ENCODE results near the gene SCYGR3.

Gene SCYGR3

GRCh38 chr2:227614740-227615139 lies at the start of gene SCYGR3:
Gene SCYGR3, minus strand, starts transcription at chr2:227614840. Its CDS starts 0 bp downstream, at chr2:227614840.
- H3K4me3 ChIP-seq (ENCODE audit: low read depth, low read length), result no peak within 1 kb of the TSS
- peaks cover 18% of the 10 kb centered on the region for H3K4me1 ChIP-seq (ENCODE audit: control insufficient read depth, insufficient read depth, low read length)
- H3K27me3 ChIP-seq (ENCODE audit: control insufficient read depth, insufficient read depth, low read length), result peaks cover 22% of the 10 kb centered on the region; the same call in 1 of the 2 replicates
- no peak within 1 kb of the TSS for H3K9ac ChIP-seq (ENCODE audit: low read length)
- no peaks in the 10 kb centered on the region for H3K36me3 ChIP-seq (ENCODE audit: control insufficient read depth, insufficient read depth, low read length)
- no peaks in the 10 kb centered on the region for H3K9me3 ChIP-seq (ENCODE audit: control insufficient read depth, insufficient read depth, low read depth, low read length)
- no peak within 1 kb of the TSS for H3K27ac ChIP-seq (ENCODE audit: low read depth, low read length)

- H3K27me3 ChIP-seq (ENCODE audit: control insufficient read depth, insufficient read depth, low read length), result no peaks in the 10 kb centered on the region
- H3K4me1 ChIP-seq (ENCODE audit: control insufficient read depth, insufficient read depth, low read length), result peaks cover 14% of the 10 kb centered on the region
- H3K36me3 ChIP-seq (ENCODE audit: control insufficient read depth, insufficient read depth, low read length), result no peaks in the 10 kb centered on the region
- no peak overlapping the region for H3K4me3 ChIP-seq (ENCODE audit: low read depth, low read length)
- no peaks in the 10 kb centered on the region for H3K9me3 ChIP-seq (ENCODE audit: control insufficient read depth, insufficient read depth, low read depth, low read length)
- no peak overlapping the region for H3K27ac ChIP-seq (ENCODE audit: low read depth, low read length)
- no peak overlapping the region for H3K9ac ChIP-seq (ENCODE audit: low read length)
These were observed 47.2 kb upstream of the SCYGR3 start for GRCh38 chr2:227661827-227662226.

GRCh38 chr2:227661025-227661649 lies 46.5 kb upstream of the SCYGR3 start:
- Histone ChIP-seq H3K27ac (ENCODE audit: low read depth, low read length) (no peak overlapping the region), H3K36me3 (ENCODE audit: control insufficient read depth, insufficient read depth, low read length) (no peaks in the 10 kb centered on the region), H3K9me3 (ENCODE audit: control insufficient read depth, insufficient read depth, low read depth, low read length) (no peaks in the 10 kb centered on the region), H3K4me3 (ENCODE audit: low read depth, low read length) (no peak overlapping the region), H3K27me3 (ENCODE audit: control insufficient read depth, insufficient read depth, low read length) (no peaks in the 10 kb centered on the region), H3K9ac (ENCODE audit: low read length) (no peak overlapping the region), H3K4me1 (ENCODE audit: control insufficient read depth, insufficient read depth, low read length) (peaks cover 14% of the 10 kb centered on the region)

- Histone ChIP-seq H3K4me3 (ENCODE audit: low read depth, low read length) (no peak overlapping the region), H3K9me3 (ENCODE audit: control insufficient read depth, insufficient read depth, low read depth, low read length) (no peaks in the 10 kb centered on the region), H3K36me3 (ENCODE audit: control insufficient read depth, insufficient read depth, low read length) (no peaks in the 10 kb centered on the region), H3K4me1 (ENCODE audit: control insufficient read depth, insufficient read depth, low read length) (peaks cover 14% of the 10 kb centered on the region), H3K27ac (ENCODE audit: low read depth, low read length) (no peak overlapping the region), H3K9ac (ENCODE audit: low read length) (no peak overlapping the region), H3K27me3 (ENCODE audit: control insufficient read depth, insufficient read depth, low read length) (no peaks in the 10 kb centered on the region)
These were observed 42.7 kb upstream of the SCYGR3 start for GRCh38 chr2:227657199-227657845.

GRCh38 chr2:227655454-227655853 lies 40.8 kb upstream of the SCYGR3 start:
- H3K27ac ChIP-seq (ENCODE audit: low read depth, low read length), result no peak overlapping the region
- no peaks in the 10 kb centered on the region for H3K36me3 ChIP-seq (ENCODE audit: control insufficient read depth, insufficient read depth, low read length)
- no peaks in the 10 kb centered on the region for H3K27me3 ChIP-seq (ENCODE audit: control insufficient read depth, insufficient read depth, low read length)

GRCh38 chr2:227654426-227654825 lies 39.8 kb upstream of the SCYGR3 start:
- Histone ChIP-seq H3K27me3 (ENCODE audit: control insufficient read depth, insufficient read depth, low read length) (no peaks in the 10 kb centered on the region), H3K27ac (ENCODE audit: low read depth, low read length) (no peak overlapping the region), H3K9ac (ENCODE audit: low read length) (no peak overlapping the region)

More at GRCh38 chr2:227655454-227655853, 40.8 kb upstream of the SCYGR3 start:
- no peak overlapping the region for H3K4me3 ChIP-seq (ENCODE audit: low read depth, low read length)
- H3K4me1 ChIP-seq (ENCODE audit: control insufficient read depth, insufficient read depth, low read length), result no peaks in the 10 kb centered on the region
- no peak overlapping the region for H3K9ac ChIP-seq (ENCODE audit: low read length)
- no peaks in the 10 kb centered on the region for H3K9me3 ChIP-seq (ENCODE audit: control insufficient read depth, insufficient read depth, low read depth, low read length)

GRCh38 chr2:227653419-227653818 lies 38.8 kb upstream of the SCYGR3 start:
- no peaks in the 10 kb centered on the region for H3K9me3 ChIP-seq (ENCODE audit: control insufficient read depth, insufficient read depth, low read depth, low read length)
- H3K36me3 ChIP-seq (ENCODE audit: control insufficient read depth, insufficient read depth, low read length), result no peaks in the 10 kb centered on the region
- H3K27me3 ChIP-seq (ENCODE audit: control insufficient read depth, insufficient read depth, low read length), result no peaks in the 10 kb centered on the region
- no peak overlapping the region for H3K4me3 ChIP-seq (ENCODE audit: low read depth, low read length)
- H3K27ac ChIP-seq (ENCODE audit: low read depth, low read length), result no peak overlapping the region
- H3K4me1 ChIP-seq (ENCODE audit: control insufficient read depth, insufficient read depth, low read length), result no peaks in the 10 kb centered on the region
- H3K9ac ChIP-seq (ENCODE audit: low read length), result no peak overlapping the region

More at GRCh38 chr2:227654426-227654825, 39.8 kb upstream of the SCYGR3 start:
- no peak overlapping the region for H3K4me3 ChIP-seq (ENCODE audit: low read depth, low read length)
- H3K9me3 ChIP-seq (ENCODE audit: control insufficient read depth, insufficient read depth, low read depth, low read length), result no peaks in the 10 kb centered on the region
- no peaks in the 10 kb centered on the region for H3K36me3 ChIP-seq (ENCODE audit: control insufficient read depth, insufficient read depth, low read length)
- no peaks in the 10 kb centered on the region for H3K4me1 ChIP-seq (ENCODE audit: control insufficient read depth, insufficient read depth, low read length)

- Histone ChIP-seq H3K9me3 (ENCODE audit: control insufficient read depth, insufficient read depth, low read depth, low read length) (no peaks in the 10 kb centered on the region), H3K27me3 (ENCODE audit: control insufficient read depth, insufficient read depth, low read length) (no peaks in the 10 kb centered on the region), H3K4me1 (ENCODE audit: control insufficient read depth, insufficient read depth, low read length) (peaks cover 8% of the 10 kb centered on the region; the same call in 1 of the 2 replicates), H3K9ac (ENCODE audit: low read length) (no peak overlapping the region), H3K4me3 (ENCODE audit: low read depth, low read length) (no peak overlapping the region), H3K27ac (ENCODE audit: low read depth, low read length) (no peak overlapping the region), H3K36me3 (ENCODE audit: control insufficient read depth, insufficient read depth, low read length) (no peaks in the 10 kb centered on the region)
These were observed 29.4 kb upstream of the SCYGR3 start for GRCh38 chr2:227643990-227644551.

GRCh38 chr2:227642656-227643055 lies 28.0 kb upstream of the SCYGR3 start:
- no peak overlapping the region for H3K4me3 ChIP-seq (ENCODE audit: low read depth, low read length)

GRCh38 chr2:227634201-227634600 lies 19.6 kb upstream of the SCYGR3 start:
- Histone ChIP-seq H3K4me1 (ENCODE audit: control insufficient read depth, insufficient read depth, low read length) (no peaks in the 10 kb centered on the region), H3K27ac (ENCODE audit: low read depth, low read length) (no peak overlapping the region)

More at GRCh38 chr2:227642656-227643055, 28.0 kb upstream of the SCYGR3 start:
- no peak overlapping the region for H3K27ac ChIP-seq (ENCODE audit: low read depth, low read length)
- no peaks in the 10 kb centered on the region for H3K36me3 ChIP-seq (ENCODE audit: control insufficient read depth, insufficient read depth, low read length)
- H3K27me3 ChIP-seq (ENCODE audit: control insufficient read depth, insufficient read depth, low read length), result no peaks in the 10 kb centered on the region
- no peaks in the 10 kb centered on the region for H3K9me3 ChIP-seq (ENCODE audit: control insufficient read depth, insufficient read depth, low read depth, low read length)
- H3K4me1 ChIP-seq (ENCODE audit: control insufficient read depth, insufficient read depth, low read length), result peaks cover 8% of the 10 kb centered on the region; the same call in 1 of the 2 replicates
- no peak overlapping the region for H3K9ac ChIP-seq (ENCODE audit: low read length)

GRCh38 chr2:227632827-227633226 lies 18.2 kb upstream of the SCYGR3 start:
- Histone ChIP-seq H3K4me3 (ENCODE audit: low read depth, low read length) (no peak overlapping the region), H3K4me1 (ENCODE audit: control insufficient read depth, insufficient read depth, low read length) (no peaks in the 10 kb centered on the region), H3K9me3 (ENCODE audit: control insufficient read depth, insufficient read depth, low read depth, low read length) (no peaks in the 10 kb centered on the region), H3K36me3 (ENCODE audit: control insufficient read depth, insufficient read depth, low read length) (no peaks in the 10 kb centered on the region), H3K27ac (ENCODE audit: low read depth, low read length) (no peak overlapping the region), H3K9ac (ENCODE audit: low read length) (no peak overlapping the region), H3K27me3 (ENCODE audit: control insufficient read depth, insufficient read depth, low read length) (no peaks in the 10 kb centered on the region)

More at GRCh38 chr2:227634201-227634600, 19.6 kb upstream of the SCYGR3 start:
- no peak overlapping the region for H3K4me3 ChIP-seq (ENCODE audit: low read depth, low read length)
- H3K9ac ChIP-seq (ENCODE audit: low read length), result no peak overlapping the region
- H3K9me3 ChIP-seq (ENCODE audit: control insufficient read depth, insufficient read depth, low read depth, low read length), result no peaks in the 10 kb centered on the region
- no peaks in the 10 kb centered on the region for H3K36me3 ChIP-seq (ENCODE audit: control insufficient read depth, insufficient read depth, low read length)
- no peaks in the 10 kb centered on the region for H3K27me3 ChIP-seq (ENCODE audit: control insufficient read depth, insufficient read depth, low read length)

Data from HUES6 (cell line).